Ascending aorta (tissue), 2 donors: Measurements from ENCODE around the gene GPR179. TPM values are rescaled to one million over a fixed set of nuclear protein-coding genes. Genes with fewer than 3 reads are reported as not detected.
A peak's percentile ranks its signal among the peaks of the same experiment; 100 is the strongest.
"Not testable (repeated sequence)": the region's sequence is repeated elsewhere in the genome, so short reads cannot be mapped to it uniquely, and the experiment has no call there.

Experiments used
- DNase-seq, 2 donors: peaks; one replicate each; pipeline ENCODE4 v3.0.0-alpha.2; 2019; ENCODE audit warnings: low spot score in 2 of 2
- H3K27ac ChIP-seq, 2 donors: fragments of 200-600 bp; sonication (generic); one replicate each; pipeline ENCODE4 v1.5.1; 2016 to 2017; ENCODE audit warnings: mild to moderate bottlenecking in 1 of 2
- H3K27me3 ChIP-seq: fragments of 200-600 bp; sonication (generic); one replicate; pipeline ENCODE4 v1.5.1; 2017
- H3K36me3 ChIP-seq, 2 donors: fragments of 200-600 bp; sonication (generic); one replicate each; pipeline ENCODE4 v1.5.1; 2016
- H3K4me1 ChIP-seq, 2 donors: fragments of 200-600 bp; sonication (generic); one replicate each; pipeline ENCODE4 v1.5.1; 2016 to 2017; ENCODE audit warnings: mild to moderate bottlenecking in 1 of 2
- H3K4me3 ChIP-seq, 2 donors: fragments of 200-600 bp; sonication (generic); one replicate each; pipeline ENCODE4 v1.5.1; 2016 to 2017; ENCODE audit warnings: mild to moderate bottlenecking in 1 of 2
- H3K9me3 ChIP-seq, 2 donors: fragments of 200-600 bp; sonication (generic); one replicate each; pipeline ENCODE4 v1.5.1; 2016
- CTCF ChIP-seq, 3 experiments: fragments of 200-600 bp in 2 of 3; fragments of 450-650 bp in 1 of 3; sonication (generic) in 2 of 3; IDR thresholded peaks; one replicate each; pipeline ENCODE4 v1.5.1; 2016 to 2019; ENCODE audit warnings: antibody characterized with exemption in 3 of 3, mild to moderate bottlenecking in 1 of 3, moderate library complexity in 1 of 3
- intact Hi-C: fragments of 100-400 bp; cut with DNase I; formaldehyde crosslinking; loops from one replicate; pipeline ENCODE4 v1.15.1; 2023
- total RNA-seq: library from RNA; depleted of rRNA; stranded (reverse); fragments of >200 nt; gene quantifications from one replicate; pipeline ENCODE4 v1.1.0, GENCODE V29; 2016

The GPR179 gene
- total RNA-seq, 1 donor from 2014 or later = not detected

GRCh38 chr17:38315497-38315896 is 28.3 kb downstream of the GPR179 start:
- H3K36me3 ChIP-seq = peaks cover 15 to 16% of the 10 kb centered on the region in 2 donors

GRCh38 chr17:38296834-38297517 is 46.8 kb downstream of the GPR179 start, which contains the start of gene MRPL45:
TSS of gene MRPL45 (plus strand) at chr17:38297168. CDS start at chr17:38297184, 16 bp downstream.
- Histone ChIP-seq H3K27ac (peak within 1 kb of the TSS; percentile 27 to 59), H3K4me3 (peak within 1 kb of the TSS; percentile 44 to 66)
- H3K9me3 ChIP-seq, H3K4me1 ChIP-seq, intact Hi-C loops, H3K27me3 ChIP-seq, H3K36me3 ChIP-seq: not testable (repeated sequence)
- DNase-seq = peak; percentile 80 to 98

More at GRCh38 chr17:38315497-38315896, 28.3 kb downstream of the GPR179 start:
- DNase-seq = no peak
- Histone ChIP-seq H3K27me3 (no peaks in the 10 kb centered on the region), H3K9me3 (no peaks in the 10 kb centered on the region), H3K4me3 (no peak overlapping the region), H3K27ac (no peak overlapping the region), H3K4me1 (no peaks in the 10 kb centered on the region)
- intact Hi-C loops = no loop called here
- no peak for TF ChIP-seq CTCF (IDR thresholded peaks at IDR 0.05)

GRCh38 chr17:38295602-38296365 is 48.0 kb downstream of the GPR179 start:
- H3K9me3 ChIP-seq, DNase-seq, H3K36me3 ChIP-seq, intact Hi-C loops, H3K4me1 ChIP-seq, H3K27ac ChIP-seq, H3K4me3 ChIP-seq, H3K27me3 ChIP-seq: not testable (repeated sequence)

- intact Hi-C loops, H3K4me1 ChIP-seq, H3K27me3 ChIP-seq, H3K36me3 ChIP-seq, H3K27ac ChIP-seq, DNase-seq, H3K9me3 ChIP-seq, H3K4me3 ChIP-seq: not testable (repeated sequence)
Observed at GRCh38 chr17:38289760-38290159, 54.0 kb downstream of the GPR179 start.

GRCh38 chr17:38288217-38288827 is 55.4 kb downstream of the GPR179 start:
- TF ChIP-seq CTCF (IDR thresholded peaks at IDR 0.05) = peak in 1 of 3 experiments; percentile 11
- H3K36me3 ChIP-seq, H3K4me3 ChIP-seq, H3K27ac ChIP-seq, H3K27me3 ChIP-seq, H3K9me3 ChIP-seq, DNase-seq, H3K4me1 ChIP-seq, intact Hi-C loops: not testable (repeated sequence)

GRCh38 chr17:38286501-38287091 is 57.2 kb downstream of the GPR179 start:
- H3K4me1 ChIP-seq, H3K9me3 ChIP-seq, intact Hi-C loops, H3K4me3 ChIP-seq, H3K27me3 ChIP-seq, H3K36me3 ChIP-seq: not testable (repeated sequence)
- H3K27ac ChIP-seq = peak overlapping the region in 1 of 2 donors; percentile 41
- peak in 1 of 2 donors; percentile 78 for DNase-seq

- H3K9me3 ChIP-seq, H3K27ac ChIP-seq, H3K4me3 ChIP-seq, H3K27me3 ChIP-seq, H3K4me1 ChIP-seq, DNase-seq, H3K36me3 ChIP-seq, intact Hi-C loops: not testable (repeated sequence)
Observed at GRCh38 chr17:38285994-38286393, 57.8 kb downstream of the GPR179 start.

Other genes starting within 250 kb of the GPR179 start
- not detected for gene TBC1D3E, start 216.0 kb downstream of the GPR179 start, total RNA-seq
- gene TBC1D3, start 151.4 kb downstream of the GPR179 start, total RNA-seq = not detected
- 27.5 TPM for gene MRPL45, start 46.8 kb downstream of the GPR179 start, total RNA-seq
- 10.3 TPM for gene SOCS7, start 7.9 kb upstream of the GPR179 start, total RNA-seq
- gene ARHGAP23, start 84.5 kb upstream of the GPR179 start, total RNA-seq = 89.0 TPM